ENCODE measurements around the gene PLAC1.

PLAC1 gene

DNA sequence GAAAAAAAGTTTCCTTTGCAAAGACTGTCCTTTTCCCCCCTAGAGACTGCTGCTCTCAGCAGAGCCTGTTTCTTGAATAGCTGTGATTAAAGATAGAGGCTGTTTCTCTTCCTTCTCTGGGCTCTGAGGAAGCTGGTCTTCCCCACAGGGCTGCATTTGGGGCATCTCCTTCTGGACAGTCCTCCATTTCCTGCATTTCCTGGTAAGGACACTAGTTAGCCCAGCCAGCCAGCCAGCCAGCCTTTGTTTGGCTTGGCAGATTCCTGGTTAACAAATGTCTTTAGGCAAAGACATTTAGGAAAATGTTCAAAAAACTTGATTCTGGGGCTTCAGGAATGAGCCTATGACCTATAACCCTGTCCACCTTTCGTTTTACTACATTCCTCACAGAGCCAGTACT is 34.0 kb upstream of the PLAC1 start:
- TF ChIP-seq, protein P1, sequence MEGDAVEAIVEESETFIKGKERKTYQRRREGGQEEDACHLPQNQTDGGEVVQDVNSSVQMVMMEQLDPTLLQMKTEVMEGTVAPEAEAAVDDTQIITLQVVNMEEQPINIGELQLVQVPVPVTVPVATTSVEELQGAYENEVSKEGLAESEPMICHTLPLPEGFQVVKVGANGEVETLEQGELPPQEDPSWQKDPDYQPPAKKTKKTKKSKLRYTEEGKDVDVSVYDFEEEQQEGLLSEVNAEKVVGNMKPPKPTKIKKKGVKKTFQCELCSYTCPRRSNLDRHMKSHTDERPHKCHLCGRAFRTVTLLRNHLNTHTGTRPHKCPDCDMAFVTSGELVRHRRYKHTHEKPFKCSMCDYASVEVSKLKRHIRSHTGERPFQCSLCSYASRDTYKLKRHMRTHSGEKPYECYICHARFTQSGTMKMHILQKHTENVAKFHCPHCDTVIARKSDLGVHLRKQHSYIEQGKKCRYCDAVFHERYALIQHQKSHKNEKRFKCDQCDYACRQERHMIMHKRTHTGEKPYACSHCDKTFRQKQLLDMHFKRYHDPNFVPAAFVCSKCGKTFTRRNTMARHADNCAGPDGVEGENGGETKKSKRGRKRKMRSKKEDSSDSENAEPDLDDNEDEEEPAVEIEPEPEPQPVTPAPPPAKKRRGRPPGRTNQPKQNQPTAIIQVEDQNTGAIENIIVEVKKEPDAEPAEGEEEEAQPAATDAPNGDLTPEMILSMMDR (IDR thresholded peaks at IDR 0.05; ENCODE audit: low read depth, low read length, missing control alignments), result no peak
- no peak for DNase-seq (ENCODE audit: extremely low read depth, low read depth)
- no peak overlapping the region for H3K4me3 ChIP-seq (replicated peaks; ENCODE audit: low read depth, low read length)

DNA sequence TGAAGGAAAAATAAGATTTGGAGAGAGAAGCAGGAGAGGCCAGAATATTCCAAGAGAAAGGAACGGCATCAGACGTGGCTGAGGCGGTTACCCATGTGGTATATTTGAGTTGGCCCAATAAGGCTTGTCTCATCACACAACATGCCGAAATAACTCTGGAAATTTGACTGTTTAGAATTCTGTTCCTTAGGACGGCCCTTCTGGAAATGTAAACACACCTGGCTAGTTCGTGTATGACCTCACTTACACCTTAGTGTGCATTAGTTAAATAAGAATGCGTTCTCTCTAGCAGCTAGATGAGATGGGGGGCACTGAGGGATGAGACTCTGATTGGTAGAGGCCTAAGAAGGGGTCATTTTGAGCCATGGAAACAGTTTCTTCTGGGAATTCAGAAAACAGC is 33.2 kb upstream of the PLAC1 start:
- TF ChIP-seq, protein P1 (IDR thresholded peaks at IDR 0.05; ENCODE audit: low read depth, low read length, missing control alignments), result no peak
- no peak for DNase-seq (ENCODE audit: extremely low read depth, low read depth)
- no peak overlapping the region for H3K4me3 ChIP-seq (replicated peaks; ENCODE audit: low read depth, low read length)

DNA sequence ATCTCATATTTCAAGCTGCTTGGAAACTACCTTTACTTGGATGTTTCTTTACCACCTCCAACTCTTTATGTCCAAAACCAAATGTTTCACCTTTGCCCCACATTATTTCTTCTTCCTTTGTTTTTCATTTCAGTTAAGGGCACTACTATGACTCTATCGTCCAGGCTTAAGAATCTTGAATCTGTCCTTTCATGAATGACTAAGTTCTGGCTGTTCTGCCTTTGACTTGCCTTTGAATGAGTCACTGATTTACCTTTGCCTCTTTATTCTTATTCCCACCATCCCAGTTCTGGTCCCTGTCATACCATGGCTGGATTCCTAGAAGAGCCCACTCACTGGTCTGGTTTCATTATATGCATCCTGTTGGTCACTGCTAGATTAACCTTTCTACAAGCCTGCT is 30.6 kb upstream of the PLAC1 start:
- no peak for DNase-seq (ENCODE audit: extremely low read depth, low read depth)
- TF ChIP-seq, protein P1 (IDR thresholded peaks at IDR 0.05; ENCODE audit: low read depth, low read length, missing control alignments), result no peak
- H3K4me3 ChIP-seq (replicated peaks; ENCODE audit: low read depth, low read length), result no peak overlapping the region

DNA sequence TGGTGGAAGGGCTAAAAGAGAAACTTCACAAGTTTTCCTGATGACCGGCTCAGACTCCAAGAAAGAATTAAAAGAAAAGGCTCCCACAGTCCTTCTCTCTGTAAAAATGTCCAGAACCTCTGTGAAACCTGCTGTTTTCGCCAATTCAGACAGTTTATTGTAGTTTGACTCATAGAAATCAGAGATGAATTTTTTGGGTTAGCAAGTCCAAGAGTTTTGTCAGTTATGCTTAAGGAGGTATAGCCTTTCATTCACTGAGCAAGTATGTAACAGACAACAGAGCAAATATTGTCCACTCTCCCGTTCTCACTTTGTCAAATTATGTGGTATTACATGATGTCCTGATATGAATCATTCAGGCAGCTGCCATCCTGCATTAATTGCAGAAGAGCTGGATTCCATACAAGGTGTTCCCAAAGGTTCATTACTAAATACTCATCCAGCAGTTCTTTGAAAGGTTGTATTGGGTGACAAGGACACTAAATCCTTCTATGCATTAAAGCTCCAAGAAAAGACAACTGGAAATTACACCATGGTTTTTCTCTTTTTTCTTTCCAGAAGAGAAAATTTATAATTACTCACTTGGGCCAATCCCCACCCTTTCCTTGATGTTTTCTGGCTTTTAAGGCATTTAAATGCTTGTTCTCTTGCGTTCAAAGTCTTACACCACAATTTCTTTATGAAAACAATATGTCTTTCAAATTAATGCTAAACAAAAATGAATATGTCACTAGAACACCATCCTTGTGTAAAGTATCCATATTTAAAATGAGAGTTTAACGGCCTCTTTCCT is 30.0 kb upstream of the PLAC1 start:
- TF ChIP-seq, protein P1 (IDR thresholded peaks at IDR 0.05; ENCODE audit: low read depth, low read length, missing control alignments), result no peak
- H3K4me3 ChIP-seq (replicated peaks; ENCODE audit: low read depth, low read length), result no peak overlapping the region
- no peak for DNase-seq (ENCODE audit: extremely low read depth, low read depth)

DNA sequence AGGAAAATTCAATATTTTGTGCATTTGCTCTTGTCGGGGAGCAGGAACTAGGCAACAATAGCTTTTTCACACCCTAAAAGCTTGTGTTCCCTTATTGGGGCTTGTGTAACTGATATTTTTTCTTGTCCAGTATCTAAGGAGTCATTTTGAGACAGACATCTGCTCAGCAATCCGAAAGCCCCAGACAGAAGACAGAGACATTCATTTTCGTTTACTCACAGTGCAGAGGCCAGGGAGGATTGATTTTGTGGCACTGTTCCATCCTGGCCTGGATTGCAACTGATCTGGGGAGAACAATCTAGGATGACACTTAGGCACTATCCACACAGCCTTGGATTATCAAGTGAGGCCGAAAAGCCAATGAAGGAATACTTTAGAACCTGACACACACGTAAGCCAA is 27.4 kb upstream of the PLAC1 start:
- DNase-seq (ENCODE audit: extremely low read depth, low read depth), result no peak
- no peak overlapping the region for H3K4me3 ChIP-seq (replicated peaks; ENCODE audit: low read depth, low read length)
- TF ChIP-seq, protein P1 (IDR thresholded peaks at IDR 0.05; ENCODE audit: low read depth, low read length, missing control alignments), result no peak

DNA sequence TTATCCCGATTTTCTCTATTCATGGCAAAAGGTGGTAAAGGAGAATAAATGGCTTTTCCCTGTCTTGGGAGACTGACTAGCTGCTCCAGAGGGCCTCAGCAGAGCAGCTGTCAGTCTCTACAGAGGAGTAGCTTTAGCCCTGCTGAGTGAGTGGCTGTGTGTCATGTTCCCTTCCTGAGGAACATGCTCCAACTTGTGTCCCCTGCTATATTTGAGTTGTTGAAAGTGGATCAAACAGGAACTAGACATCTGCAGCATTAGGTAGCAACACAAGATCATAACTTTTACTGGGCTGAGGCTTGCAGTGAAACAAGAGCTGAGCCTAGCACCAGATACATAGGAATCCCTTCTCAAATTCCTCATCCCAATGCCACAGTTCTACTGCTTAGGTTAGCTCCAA is 26.7 kb upstream of the PLAC1 start:
- no peak for DNase-seq (ENCODE audit: extremely low read depth, low read depth)
- no peak overlapping the region for H3K4me3 ChIP-seq (replicated peaks; ENCODE audit: low read depth, low read length)
- TF ChIP-seq, protein P1 (IDR thresholded peaks at IDR 0.05; ENCODE audit: low read depth, low read length, missing control alignments), result no peak
